ENCODE measurements around the gene AK8. TPM values are rescaled to one million over a fixed set of nuclear protein-coding genes. Genes with fewer than 3 reads are reported as not detected.
"Not testable (repeated sequence)": the region's sequence is repeated elsewhere in the genome, so short reads cannot be mapped to it uniquely, and the experiment has no call there.

Gene AK8
- total RNA-seq, 1 donor from 2014 or later, result 0.31 TPM

DNA sequence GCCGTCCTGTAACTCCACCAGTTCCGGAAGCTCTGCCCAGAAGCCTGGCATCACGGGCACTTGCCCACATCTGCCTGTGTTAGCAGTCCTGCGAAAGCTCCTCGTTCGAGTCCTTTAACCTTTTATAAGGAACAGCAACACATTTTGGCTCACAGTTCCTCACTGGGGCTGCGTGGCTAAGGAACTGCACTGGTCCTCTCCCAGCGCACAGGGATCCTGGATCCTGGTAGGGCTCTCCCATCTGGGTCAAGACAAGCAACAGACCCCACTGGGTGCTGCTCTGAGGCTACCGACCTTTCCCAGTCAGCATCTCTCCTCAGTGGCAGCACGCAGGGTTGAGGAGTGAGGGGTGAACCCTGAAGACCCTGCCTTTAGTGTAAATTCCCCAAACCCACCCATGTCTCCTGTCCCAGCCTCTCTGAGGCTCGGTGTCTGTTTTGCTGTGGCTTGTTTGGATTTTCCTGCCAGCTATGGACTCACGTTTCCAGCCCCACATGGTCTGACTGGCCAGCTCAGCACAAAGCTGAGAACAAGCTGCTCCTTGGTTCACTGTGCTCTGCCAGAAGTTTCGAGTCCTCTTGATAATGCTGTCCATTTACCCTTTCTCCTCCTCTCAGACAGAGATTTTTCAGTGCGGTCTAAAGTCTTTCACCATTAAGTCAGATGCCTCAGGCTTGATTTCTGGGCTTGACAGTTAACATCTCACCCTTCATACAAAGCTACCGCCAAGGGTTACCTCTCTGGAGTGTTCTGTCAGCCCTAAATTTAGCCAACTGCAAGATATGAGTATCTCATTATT is 80.0 kb downstream of the AK8 start:
- no peak for DNase-seq

DNA sequence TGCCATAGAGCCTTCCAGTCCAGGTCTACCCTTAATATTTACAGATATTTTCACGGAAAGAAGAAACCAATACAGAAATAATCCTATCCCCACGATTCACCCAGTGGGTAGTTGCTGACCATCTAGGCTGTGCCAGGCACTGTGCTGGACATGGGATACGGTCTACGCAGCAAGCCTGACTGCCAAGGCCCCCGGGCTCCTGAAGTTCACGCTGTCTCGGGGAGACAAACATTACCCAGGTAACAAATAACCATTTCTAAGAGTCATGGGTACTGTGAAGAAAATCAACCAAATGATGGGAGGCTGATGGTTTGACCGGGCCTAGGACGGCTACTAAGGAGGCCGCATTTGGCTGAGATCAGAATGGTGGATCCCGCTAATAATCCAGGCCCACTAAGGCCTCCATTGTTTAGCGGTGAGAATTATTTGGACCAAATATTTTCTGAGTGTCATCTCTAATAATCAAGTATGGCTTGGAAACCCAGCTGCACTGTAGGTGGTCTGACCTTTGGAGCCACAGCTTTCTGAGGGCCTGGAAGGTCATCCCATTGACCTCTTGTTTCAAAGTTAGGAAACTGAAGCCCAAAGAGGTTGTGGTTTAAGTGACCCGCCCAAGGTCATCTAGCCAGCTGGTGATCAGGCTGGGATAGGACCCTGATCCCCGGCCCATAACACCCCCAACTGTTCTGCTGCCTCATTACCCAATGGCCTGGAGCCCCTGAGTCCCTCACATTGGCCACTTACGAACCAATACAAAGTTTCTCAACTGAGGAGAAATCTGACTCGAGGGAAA is 82.4 kb downstream of the AK8 start:
- no peak for DNase-seq

DNA sequence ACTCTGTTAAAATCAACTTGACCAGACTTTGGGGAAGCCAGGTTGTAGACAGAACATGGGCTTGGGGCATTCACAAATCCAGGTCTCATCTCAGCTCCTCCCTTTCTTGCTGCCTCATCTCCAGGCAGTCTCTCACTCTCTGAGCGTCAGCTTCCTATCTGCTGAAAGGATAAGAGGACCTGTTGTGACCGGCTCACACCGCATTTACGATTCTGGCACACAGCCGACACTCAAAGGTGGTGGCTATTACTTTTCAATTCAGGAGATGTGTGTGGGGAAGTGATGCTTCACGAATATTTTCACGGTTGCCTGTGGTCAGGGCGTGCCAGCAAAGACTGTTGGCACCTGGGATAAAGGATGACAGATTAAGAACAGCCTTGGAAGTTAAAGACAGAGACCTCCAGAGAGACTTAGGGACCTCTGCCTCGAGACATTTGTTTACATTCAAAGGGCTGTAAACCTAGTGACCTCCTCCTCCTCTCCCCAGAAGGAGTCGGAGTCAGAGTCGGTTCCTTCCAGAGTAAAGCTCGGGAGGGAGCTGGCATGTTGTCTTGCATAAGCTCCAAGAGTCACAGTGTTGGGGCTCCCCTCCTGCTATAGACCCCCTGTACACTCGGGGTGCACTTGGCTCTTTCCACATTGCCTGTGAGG is 83.2 kb downstream of the AK8 start:
- DNase-seq, result no peak

- no peak for DNase-seq
Measured at GRCh38 chr9:132793606-132794580, 84.2 kb downstream of the AK8 start.

DNA sequence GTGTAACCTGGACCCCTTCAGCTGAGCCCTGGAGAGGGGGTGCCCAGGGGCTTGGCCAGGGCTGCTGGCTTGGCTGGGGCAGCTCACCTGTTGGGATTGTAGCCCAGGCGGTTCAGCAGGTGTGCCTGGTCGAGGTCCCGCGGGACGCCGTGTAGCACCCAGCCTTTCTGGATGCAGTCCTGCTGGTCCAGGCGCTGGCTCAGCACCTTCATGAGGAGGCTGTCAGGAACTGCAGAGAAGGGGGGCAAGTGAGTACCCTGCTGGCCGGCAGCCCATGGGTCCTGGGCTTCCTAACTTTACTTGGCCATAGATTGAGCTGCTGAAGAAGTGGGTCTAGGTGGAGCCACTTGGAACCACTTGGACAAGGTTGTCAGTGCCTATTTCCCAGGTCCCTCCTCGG is 85.5 kb downstream of the AK8 start:
- no peak for DNase-seq

GRCh38 chr9:132791699-132792240 is 86.3 kb downstream of the AK8 start:
- DNase-seq, result no peak

DNA sequence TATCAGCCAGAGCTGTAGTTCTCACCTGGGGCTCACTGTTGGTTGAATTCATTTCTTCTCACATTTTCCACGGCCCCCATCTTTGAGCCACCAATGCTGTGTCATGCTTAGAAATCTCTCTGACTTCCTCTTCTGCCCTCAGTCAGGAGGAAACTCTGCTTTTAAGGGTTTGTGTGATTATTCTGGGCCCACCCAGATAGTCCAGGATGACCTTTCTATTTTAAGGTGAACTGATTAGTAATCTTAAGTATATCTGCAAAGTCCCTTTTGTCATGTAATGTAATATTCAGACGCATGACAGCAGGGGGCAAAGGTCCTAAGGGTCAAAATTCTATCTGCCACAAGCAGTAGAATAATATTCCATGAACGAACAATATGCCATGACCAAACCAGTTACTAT is 88.4 kb downstream of the AK8 start:
- DNase-seq, result no peak

- DNase-seq, result no peak
Measured at GRCh38 chr9:132788378-132788777, 89.7 kb downstream of the AK8 start.

DNA sequence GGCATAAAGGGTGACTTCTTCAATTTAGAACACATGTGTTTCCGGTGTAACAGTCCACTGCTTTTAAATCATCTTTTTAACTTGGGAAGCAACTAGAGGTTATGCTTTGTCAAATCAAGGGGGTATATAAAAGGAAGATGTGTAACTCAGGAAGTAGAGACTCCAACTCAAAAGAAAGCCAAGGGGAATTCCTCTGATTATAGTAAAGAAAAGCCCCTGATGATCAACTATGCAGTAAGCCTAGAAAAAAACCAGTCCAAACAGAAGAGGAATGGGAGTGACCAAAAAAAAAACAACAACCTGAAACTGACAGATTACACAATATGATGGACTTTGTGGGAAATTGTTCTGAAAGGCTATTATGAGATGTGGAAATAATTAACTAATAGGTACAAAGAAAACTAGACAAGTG is 90.3 kb downstream of the AK8 start:
- no peak for DNase-seq

DNA sequence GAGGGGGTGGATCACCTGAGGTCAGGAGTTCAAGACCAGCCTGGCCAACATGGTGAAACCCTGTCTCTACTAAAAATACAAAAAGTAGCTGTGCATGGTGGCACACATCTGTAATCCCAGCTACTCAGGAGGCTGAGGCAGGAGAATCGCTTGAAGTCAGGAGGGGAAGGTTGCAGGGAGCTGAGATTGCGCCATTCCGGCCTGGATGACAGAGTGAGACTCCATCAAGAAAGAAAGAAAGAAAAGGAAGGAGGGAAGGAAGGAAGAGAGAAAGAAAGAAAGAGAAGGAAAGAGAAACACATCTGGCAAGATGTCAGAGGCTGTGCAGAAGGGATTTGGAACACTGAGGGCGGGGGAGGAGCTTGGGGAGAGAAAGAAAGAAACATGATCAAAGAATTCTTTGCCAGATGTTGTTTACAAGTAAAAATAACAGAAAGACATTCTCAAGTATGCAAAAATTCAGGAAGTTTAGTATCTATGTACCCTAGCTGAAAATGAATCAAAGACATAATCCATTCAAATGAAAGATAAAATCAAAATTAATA is 93.7 kb downstream of the AK8 start:
- no peak for DNase-seq

GRCh38 chr9:132783006-132783405 is 95.1 kb downstream of the AK8 start:
- no peak for DNase-seq

GRCh38 chr9:132782037-132782436 is 96.0 kb downstream of the AK8 start:
- DNase-seq, result no peak

DNA sequence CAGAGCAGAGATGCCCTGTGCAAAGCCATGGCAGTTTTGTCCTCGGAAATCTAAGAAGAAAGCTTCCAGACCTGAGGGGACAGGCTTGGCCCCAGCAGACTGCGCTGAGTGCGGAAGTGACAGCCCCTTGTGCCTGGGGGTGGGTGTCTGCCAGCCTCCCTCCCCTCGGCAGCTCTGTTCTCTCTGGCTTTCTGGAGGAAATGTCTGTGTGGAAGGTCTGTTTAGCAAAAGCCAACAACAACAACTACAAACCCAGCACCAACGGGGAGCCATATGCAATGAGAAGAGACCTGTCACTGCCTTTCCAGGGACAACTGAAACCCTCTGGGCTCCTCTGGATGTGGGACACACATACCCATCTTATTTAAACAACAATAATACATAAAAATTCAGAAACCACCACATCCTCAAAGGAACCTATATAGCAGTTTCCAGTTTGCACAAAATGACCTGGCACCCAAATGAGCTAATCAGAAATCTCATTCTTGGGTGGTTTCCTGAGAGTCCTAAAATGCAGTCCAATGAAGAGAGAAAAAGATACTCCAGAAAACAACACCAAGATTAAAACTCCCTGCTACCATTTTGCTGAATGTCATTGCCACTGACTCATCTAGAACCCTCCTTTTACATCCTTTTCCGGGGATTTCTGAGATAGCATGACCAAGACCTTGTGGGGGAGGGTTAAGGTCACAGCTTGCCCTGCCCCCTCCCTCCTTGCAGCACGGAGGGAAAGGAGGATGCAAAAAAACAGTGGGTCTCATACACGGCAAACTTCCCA is 97.7 kb downstream of the AK8 start:
- no peak for DNase-seq

DNA sequence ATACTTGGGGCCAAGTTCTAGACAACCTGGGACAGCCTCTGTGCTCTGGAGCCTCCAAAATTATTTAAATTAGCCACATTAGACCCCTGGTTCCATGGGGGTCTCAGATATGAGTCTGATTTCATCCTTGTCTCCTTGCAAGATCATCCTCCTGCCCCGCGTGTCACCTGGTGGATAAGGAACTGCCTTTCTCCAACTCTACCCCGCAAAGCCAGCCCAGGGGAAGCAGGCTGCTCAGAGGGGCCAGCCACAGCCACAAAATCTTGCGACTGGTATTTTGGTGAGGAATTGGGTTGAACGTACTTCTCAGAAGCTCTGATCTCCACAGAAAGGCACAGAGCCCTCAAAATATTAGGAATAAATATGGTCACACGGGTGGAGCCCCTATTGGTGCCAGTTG is 101.2 kb downstream of the AK8 start:
- no peak for DNase-seq

DNA sequence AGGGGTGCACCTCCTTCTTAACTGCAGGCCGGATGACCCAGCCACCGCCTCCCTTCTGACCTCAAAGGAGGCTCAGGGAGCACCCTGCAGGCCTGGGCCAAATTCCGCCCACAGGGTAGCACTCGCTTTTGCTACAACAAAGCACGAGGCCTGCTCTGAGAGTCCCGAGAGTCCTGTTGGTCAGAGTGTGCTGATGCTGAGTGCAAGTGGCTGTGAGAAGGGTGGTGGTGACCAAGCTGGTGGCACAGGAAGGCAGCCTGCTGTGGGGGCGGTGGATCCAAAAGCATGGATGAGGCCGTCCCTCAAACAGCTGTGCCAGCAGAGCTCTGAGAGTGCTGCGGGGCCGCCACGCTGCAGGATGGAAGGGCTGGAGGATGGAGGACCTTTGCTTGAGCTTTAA is 101.8 kb downstream of the AK8 start:
- no peak for DNase-seq

DNA sequence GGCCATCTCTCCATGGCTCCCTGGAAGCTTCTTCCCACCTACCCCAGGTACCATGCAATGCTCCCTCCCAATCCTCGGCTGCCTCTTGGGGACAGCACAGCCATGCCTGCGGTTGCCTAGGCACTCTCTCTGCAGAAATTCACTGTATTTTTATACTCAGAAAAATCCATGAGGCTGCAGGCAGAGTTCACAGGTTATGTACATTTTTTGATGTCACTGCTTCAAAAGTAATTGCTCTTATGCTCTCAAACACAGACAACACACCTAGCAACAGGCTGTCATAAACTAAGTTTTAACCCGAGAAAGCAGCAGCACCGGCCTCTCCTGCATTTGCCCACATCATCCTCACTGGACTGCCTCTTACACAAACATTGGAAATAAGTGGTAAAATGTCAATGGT is 102.4 kb downstream of the AK8 start:
- DNase-seq, result no peak

DNA sequence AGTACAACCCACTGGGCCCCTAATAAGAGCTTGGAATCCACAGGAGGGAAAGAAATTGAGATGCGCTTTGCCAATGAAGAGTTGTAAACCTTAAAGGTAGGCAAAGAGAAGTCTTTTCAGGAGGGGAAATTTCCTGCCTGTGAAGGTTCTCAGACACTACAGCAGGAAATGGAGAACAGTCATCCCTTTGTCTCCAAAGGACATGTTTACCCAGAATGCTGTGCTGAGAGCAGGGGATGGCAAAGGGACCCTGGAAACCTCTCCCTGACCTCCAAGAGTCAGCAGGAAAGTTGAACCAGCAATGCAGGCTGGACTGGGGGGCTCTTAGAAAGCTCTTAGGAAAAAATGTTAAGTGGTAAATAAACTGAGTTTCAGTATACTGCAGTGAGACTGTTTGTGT is 103.2 kb downstream of the AK8 start:
- no peak for DNase-seq

DNA sequence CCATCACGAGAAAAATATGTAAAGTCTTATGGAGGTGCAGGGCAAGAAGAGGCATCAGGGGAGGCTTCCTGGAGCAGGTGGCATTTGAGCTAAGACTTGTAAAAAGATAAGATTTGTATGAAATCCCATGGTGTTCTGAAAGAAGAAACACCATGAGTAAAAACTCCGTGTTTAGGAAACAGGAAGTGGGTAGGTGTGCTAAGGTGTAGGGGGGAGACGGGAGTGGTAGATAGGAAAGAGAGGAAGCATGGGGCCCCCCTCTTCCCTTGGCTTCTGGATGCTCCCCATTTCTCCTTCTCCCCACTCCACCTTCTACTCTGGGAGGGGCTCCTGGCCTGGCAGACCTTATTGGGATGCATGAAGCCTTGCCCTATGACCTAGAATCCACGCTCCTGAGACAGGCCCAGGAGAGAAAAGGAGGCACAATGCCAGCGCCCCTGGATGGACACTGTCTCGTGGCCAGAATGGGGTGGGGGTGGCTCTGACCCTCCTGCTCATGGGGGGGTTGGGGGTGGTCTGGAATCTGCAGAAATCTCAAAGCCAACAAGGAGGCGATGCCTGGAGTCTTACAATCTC is 104.2 kb downstream of the AK8 start:
- no peak for DNase-seq

DNA sequence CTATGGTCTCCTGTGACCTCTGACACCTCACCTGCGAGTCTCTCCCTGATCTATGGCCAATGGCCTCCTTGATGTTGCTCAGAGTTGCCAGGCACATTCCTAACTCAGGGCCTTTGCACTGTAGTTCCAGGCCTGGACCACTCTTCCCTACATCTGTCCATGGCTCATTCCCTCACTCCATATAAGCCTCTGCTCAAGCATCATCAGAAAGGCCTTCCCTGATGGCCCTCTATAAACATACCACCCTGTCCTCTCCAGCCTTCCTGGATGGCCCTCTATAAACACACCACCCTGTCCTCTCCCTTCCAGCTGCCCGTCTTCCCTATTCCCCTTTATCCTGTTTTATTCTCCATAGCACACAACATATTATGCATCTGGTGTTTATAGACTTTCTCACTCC is 105.0 kb downstream of the AK8 start:
- DNase-seq, result no peak

DNA sequence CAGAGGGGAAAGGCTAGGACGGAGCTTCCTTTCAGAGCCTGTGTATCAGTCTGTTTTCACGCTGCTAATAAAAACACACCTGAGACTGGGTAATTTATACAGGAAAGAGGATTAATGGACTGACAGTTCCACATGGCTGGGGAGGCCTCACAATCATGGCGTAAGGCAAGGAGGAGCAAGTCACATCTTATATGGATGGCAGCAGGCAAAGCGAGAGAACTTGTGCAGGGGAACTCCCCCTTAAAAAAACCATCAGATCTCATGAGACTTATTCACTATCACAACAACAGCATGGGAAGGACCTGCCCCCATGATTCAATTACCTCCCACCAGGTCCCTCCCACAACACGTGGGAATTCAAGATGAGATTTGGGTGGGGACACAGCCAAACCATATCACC is 106.3 kb downstream of the AK8 start:
- DNase-seq, result not testable (repeated sequence)

Data from tongue (tissue), 2 donors.